HG03103 (cell line): Measurements from ENCODE around the gene DNAJC11.
A peak's percentile ranks its signal among the peaks of the same experiment; 100 is the strongest.

Experiments used
- ATAC-seq: cut with Tn5 transposase; IDR thresholded peaks from one replicate; pipeline ENCODE4 v1.9.1; 2021; ENCODE audit warnings: low read depth; ENCODE audit not compliant: unreplicated experiment

Gene DNAJC11

GRCh38 chr1:6628971-6629479 is 72.6 kb downstream of the DNAJC11 start:
- no peak for ATAC-seq

GRCh38 chr1:6627841-6628545 is 73.6 kb downstream of the DNAJC11 start:
- ATAC-seq, result no peak

- no peak for ATAC-seq
Measured at GRCh38 chr1:6627031-6627430, 74.6 kb downstream of the DNAJC11 start.

GRCh38 chr1:6625584-6626149 is 75.9 kb downstream of the DNAJC11 start:
- no peak for ATAC-seq

- ATAC-seq, result peak; percentile 83
Measured at GRCh38 chr1:6624710-6625583, 76.7 kb downstream of the DNAJC11 start, which contains the start of gene THAP3. THAP3 (plus strand) TSS chr1:6624868; CDS start chr1:6625219, 351 bp downstream.

GRCh38 chr1:6623269-6623965 is 78.2 kb downstream of the DNAJC11 start:
- no peak for ATAC-seq

GRCh38 chr1:6622396-6623152 is 79.0 kb downstream of the DNAJC11 start:
- no peak for ATAC-seq

- no peak for ATAC-seq
Measured at GRCh38 chr1:6621429-6622391, 79.9 kb downstream of the DNAJC11 start.

GRCh38 chr1:6619045-6619444 is 82.6 kb downstream of the DNAJC11 start:
- no peak for ATAC-seq

GRCh38 chr1:6614929-6615785 is 86.5 kb downstream of the DNAJC11 start:
- no peak for ATAC-seq

GRCh38 chr1:6614019-6614928 is 87.3 kb downstream of the DNAJC11 start:
- ATAC-seq, result no peak

- ATAC-seq, result peak; percentile 93
Measured at GRCh38 chr1:6613361-6614018, 88.1 kb downstream of the DNAJC11 start, which contains the start of gene PHF13. PHF13 (plus strand) TSS chr1:6613731; CDS start chr1:6614067, 336 bp downstream.

GRCh38 chr1:6612641-6613360 is 88.8 kb downstream of the DNAJC11 start:
- peak; percentile 30 for ATAC-seq

GRCh38 chr1:6603915-6604558 is 97.6 kb downstream of the DNAJC11 start:
- ATAC-seq, result no peak
